Right lobe of liver (tissue), 4 donors: Measurements from ENCODE around the gene SINHCAF.

ENCODE experiments used
- CTCF ChIP-seq, 4 donors: fragments of 200-600 bp in 3 of 4; fragments of 450-650 bp in 1 of 4; IDR thresholded peaks; one replicate each; pipeline versions ENCODE4 v1.5.1 to v1.8.0; 2016 to 2022; ENCODE audit warnings: antibody characterized with exemption in 4 of 4, mild to moderate bottlenecking in 2 of 4
- POLR2A ChIP-seq: fragments of 450-650 bp; IDR thresholded peaks from one replicate; pipeline ENCODE4 v1.6.1; 2017; ENCODE audit warnings: antibody characterized with exemption, mild to moderate bottlenecking
- donor health status: DM: no; HTN: no; CAD: no.
- donor health status: DM: no; HTN: no; CAD: no.
- donor health status: DM: no; HTN: yes; CAD: no.

- no peak for TF ChIP-seq POLR2A
- TF ChIP-seq CTCF (IDR thresholded peaks at IDR 0.05), result no peak
Observed at GRCh38 chr12:31233061-31233730, 92.8 kb downstream of the SINHCAF start.
